Measurements from ENCODE around the gene HOXC9.

The HOXC9 gene

GRCh38 chr12:53969588-53970259 lies 30.2 kb upstream of the HOXC9 start:
- ATAC-seq (ENCODE audit: insufficient read depth, low read depth) (no peak), DNase-seq (no peak)
- Histone ChIP-seq H3K9ac (ENCODE audit: low read depth, low read length) (no peak overlapping the region), H3K36me3 (ENCODE audit: insufficient read depth, low read length) (no peaks in the 10 kb centered on the region), H3K27ac (ENCODE audit: low read length) (no peak overlapping the region), H3K4me1 (ENCODE audit: insufficient read depth, low read length) (no peaks in the 10 kb centered on the region), H2AFZ (ENCODE audit: low read depth, low read length) (no peak overlapping the region), H3K27me3 (ENCODE audit: insufficient read depth, low read length, poor library complexity) (peaks cover 62% of the 10 kb centered on the region), H3K4me3 (ENCODE audit: low read depth in 1 of 2, low read length in 2 of 2) (no peak overlapping the region), H3K9me3 (ENCODE audit: insufficient read depth, low read length, severe bottlenecking) (no peaks in the 10 kb centered on the region), H4K20me1 (ENCODE audit: insufficient read depth, low read length) (no peaks in the 10 kb centered on the region), H3K4me2 (ENCODE audit: insufficient read depth, low read length) (no peak overlapping the region), H3K79me2 (ENCODE audit: insufficient read depth, low read length) (no peaks in the 10 kb centered on the region)
- TF ChIP-seq EZH2 (IDR thresholded peaks at IDR 0.05; ENCODE audit: borderline replicate concordance, low read depth, low read length, severe bottlenecking): peak; percentile 40
- TF ChIP-seq, protein P1, sequence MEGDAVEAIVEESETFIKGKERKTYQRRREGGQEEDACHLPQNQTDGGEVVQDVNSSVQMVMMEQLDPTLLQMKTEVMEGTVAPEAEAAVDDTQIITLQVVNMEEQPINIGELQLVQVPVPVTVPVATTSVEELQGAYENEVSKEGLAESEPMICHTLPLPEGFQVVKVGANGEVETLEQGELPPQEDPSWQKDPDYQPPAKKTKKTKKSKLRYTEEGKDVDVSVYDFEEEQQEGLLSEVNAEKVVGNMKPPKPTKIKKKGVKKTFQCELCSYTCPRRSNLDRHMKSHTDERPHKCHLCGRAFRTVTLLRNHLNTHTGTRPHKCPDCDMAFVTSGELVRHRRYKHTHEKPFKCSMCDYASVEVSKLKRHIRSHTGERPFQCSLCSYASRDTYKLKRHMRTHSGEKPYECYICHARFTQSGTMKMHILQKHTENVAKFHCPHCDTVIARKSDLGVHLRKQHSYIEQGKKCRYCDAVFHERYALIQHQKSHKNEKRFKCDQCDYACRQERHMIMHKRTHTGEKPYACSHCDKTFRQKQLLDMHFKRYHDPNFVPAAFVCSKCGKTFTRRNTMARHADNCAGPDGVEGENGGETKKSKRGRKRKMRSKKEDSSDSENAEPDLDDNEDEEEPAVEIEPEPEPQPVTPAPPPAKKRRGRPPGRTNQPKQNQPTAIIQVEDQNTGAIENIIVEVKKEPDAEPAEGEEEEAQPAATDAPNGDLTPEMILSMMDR (IDR thresholded peaks at IDR 0.05; ENCODE audit: borderline replicate concordance, extremely low read depth, low read length, poor library complexity, severe bottlenecking): no peak

DNA sequence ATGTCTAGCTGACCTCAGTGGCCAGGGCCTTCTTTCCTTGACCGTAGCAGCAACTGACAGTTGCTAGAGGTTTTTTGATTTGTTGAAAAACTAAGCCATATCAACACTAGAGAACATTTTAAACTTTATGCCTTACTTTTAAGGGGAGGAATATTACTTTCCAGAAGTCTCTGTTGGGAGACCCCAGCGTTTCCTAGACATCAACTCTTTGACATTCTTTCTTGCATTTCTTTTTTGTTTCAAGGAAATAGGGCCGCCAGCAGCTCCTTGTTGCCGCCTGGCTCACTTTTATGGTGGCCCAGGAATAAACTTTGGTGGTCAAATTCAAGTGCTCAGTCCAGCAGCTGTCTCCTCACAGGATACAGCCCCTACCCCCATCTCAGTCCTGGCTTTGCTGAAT lies 29.5 kb upstream of the HOXC9 start:
- Histone ChIP-seq H3K27me3 (ENCODE audit: insufficient read depth, low read length, poor library complexity) (peaks cover 56% of the 10 kb centered on the region), H3K27ac (ENCODE audit: low read length) (no peak overlapping the region)
- no peak for TF ChIP-seq EZH2 (IDR thresholded peaks at IDR 0.05; ENCODE audit: borderline replicate concordance, low read depth, low read length, severe bottlenecking)
- TF ChIP-seq, protein P1 (IDR thresholded peaks at IDR 0.05; ENCODE audit: borderline replicate concordance, extremely low read depth, low read length, poor library complexity, severe bottlenecking): no peak

GRCh38 chr12:53971129-53971528 lies 28.8 kb upstream of the HOXC9 start:
- Histone ChIP-seq H4K20me1 (ENCODE audit: insufficient read depth, low read length) (no peaks in the 10 kb centered on the region), H3K9me3 (ENCODE audit: insufficient read depth, low read length, severe bottlenecking) (no peaks in the 10 kb centered on the region), H3K79me2 (ENCODE audit: insufficient read depth, low read length) (no peaks in the 10 kb centered on the region), H3K27ac (ENCODE audit: low read length) (no peak overlapping the region), H3K4me2 (ENCODE audit: insufficient read depth, low read length) (no peak overlapping the region), H2AFZ (ENCODE audit: low read depth, low read length) (no peak overlapping the region), H3K4me1 (ENCODE audit: insufficient read depth, low read length) (no peaks in the 10 kb centered on the region), H3K4me3 (ENCODE audit: low read depth in 1 of 2, low read length in 2 of 2) (no peak overlapping the region), H3K9ac (ENCODE audit: low read depth, low read length) (no peak overlapping the region), H3K27me3 (ENCODE audit: insufficient read depth, low read length, poor library complexity) (peaks cover 50% of the 10 kb centered on the region), H3K36me3 (ENCODE audit: insufficient read depth, low read length) (no peaks in the 10 kb centered on the region)
- TF ChIP-seq EZH2 (IDR thresholded peaks at IDR 0.05; ENCODE audit: borderline replicate concordance, low read depth, low read length, severe bottlenecking): no peak
- TF ChIP-seq, protein P1 (IDR thresholded peaks at IDR 0.05; ENCODE audit: borderline replicate concordance, extremely low read depth, low read length, poor library complexity, severe bottlenecking): no peak
- ATAC-seq (ENCODE audit: insufficient read depth, low read depth) (no peak), DNase-seq (no peak)

More for the DNA sequence above, 29.5 kb upstream of the HOXC9 start:
- ATAC-seq (ENCODE audit: insufficient read depth, low read depth) (no peak), DNase-seq (no peak)
- no peaks in the 10 kb centered on the region for H3K4me1 ChIP-seq (ENCODE audit: insufficient read depth, low read length)
- no peaks in the 10 kb centered on the region for H3K36me3 ChIP-seq (ENCODE audit: insufficient read depth, low read length)
- H2AFZ ChIP-seq (ENCODE audit: low read depth, low read length): no peak overlapping the region
- H3K9me3 ChIP-seq (ENCODE audit: insufficient read depth, low read length, severe bottlenecking): no peaks in the 10 kb centered on the region
- no peaks in the 10 kb centered on the region for H3K79me2 ChIP-seq (ENCODE audit: insufficient read depth, low read length)
- no peak overlapping the region for H3K4me3 ChIP-seq (ENCODE audit: low read depth in 1 of 2, low read length in 2 of 2)
- no peaks in the 10 kb centered on the region for H4K20me1 ChIP-seq (ENCODE audit: insufficient read depth, low read length)
- H3K9ac ChIP-seq (ENCODE audit: low read depth, low read length): no peak overlapping the region
- no peak overlapping the region for H3K4me2 ChIP-seq (ENCODE audit: insufficient read depth, low read length)
